Measurements from ENCODE around the gene SLC7A5. TPM values are rescaled to one million over a fixed set of nuclear protein-coding genes. Genes with fewer than 3 reads are reported as not detected.

Gene SLC7A5
- total RNA-seq, 4 donors from 2014 or later = 3.1 to 10.4 (median 6.0) TPM

DNA sequence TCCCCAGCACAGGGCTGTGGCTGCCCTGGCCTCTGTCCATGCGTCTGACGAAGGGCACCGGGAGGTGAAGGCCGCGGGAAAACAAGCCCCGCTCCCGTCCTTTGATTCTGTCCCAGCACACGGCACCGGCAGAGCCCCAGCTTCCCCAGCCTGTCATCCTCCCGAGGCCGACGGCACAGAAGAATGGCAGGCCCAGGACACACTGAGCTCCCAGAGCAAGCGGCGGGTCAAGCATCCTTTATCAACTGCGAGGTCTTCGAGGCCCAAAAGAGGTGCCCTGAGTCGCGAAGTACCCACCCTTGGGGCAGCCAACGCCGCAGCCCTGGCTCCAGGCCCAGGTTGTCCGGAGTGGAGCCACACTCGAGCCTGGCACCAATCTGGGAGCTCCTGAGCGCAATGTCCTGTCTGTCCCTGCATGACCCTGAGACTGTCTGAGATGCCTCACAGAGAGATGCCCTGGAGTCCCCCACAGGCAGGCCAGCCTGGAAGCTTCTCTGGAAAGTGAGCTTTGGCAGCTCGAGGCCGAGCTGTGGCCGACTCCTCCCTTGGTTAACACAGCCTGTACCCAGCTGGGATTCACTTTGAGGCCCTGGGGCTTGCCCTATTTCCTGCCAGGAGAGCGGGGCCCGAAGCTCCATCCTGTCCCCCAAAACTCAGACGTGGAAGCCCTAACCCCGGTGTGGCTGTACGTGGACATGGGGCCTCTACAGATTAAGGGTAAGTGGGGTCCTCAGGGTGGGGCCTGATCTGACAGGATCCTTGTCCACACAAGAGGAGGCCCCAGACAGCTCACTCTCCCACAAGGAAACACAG, 23.3 kb downstream of the SLC7A5 start:
- Histone ChIP-seq H3K9me3 (no peaks in the 10 kb centered on the region), H3K36me3 (peaks cover 0 to 34% of the 10 kb centered on the region in 2 donors), H3K27ac (no peak overlapping the region), H3K4me3 (no peak overlapping the region), H3K4me1 (peaks cover 0 to 36% (median 3%) of the 10 kb centered on the region in 3 donors), H3K27me3 (no peaks in the 10 kb centered on the region)
- TF ChIP-seq, protein P1, sequence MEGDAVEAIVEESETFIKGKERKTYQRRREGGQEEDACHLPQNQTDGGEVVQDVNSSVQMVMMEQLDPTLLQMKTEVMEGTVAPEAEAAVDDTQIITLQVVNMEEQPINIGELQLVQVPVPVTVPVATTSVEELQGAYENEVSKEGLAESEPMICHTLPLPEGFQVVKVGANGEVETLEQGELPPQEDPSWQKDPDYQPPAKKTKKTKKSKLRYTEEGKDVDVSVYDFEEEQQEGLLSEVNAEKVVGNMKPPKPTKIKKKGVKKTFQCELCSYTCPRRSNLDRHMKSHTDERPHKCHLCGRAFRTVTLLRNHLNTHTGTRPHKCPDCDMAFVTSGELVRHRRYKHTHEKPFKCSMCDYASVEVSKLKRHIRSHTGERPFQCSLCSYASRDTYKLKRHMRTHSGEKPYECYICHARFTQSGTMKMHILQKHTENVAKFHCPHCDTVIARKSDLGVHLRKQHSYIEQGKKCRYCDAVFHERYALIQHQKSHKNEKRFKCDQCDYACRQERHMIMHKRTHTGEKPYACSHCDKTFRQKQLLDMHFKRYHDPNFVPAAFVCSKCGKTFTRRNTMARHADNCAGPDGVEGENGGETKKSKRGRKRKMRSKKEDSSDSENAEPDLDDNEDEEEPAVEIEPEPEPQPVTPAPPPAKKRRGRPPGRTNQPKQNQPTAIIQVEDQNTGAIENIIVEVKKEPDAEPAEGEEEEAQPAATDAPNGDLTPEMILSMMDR (IDR thresholded peaks at IDR 0.05) = no peak
- TF ChIP-seq POLR2A (IDR thresholded peaks at IDR 0.05) (no peak), EP300 (IDR thresholded peaks at IDR 0.05) (no peak), POLR2AphosphoS5 (IDR thresholded peaks at IDR 0.05) (no peak)
- no peak for ATAC-seq
- no CpG with 5 or more reads among the region's 31 CpGs for WGBS, 2 donors (ENCODE audit: low coverage in 1 of 2)

DNA sequence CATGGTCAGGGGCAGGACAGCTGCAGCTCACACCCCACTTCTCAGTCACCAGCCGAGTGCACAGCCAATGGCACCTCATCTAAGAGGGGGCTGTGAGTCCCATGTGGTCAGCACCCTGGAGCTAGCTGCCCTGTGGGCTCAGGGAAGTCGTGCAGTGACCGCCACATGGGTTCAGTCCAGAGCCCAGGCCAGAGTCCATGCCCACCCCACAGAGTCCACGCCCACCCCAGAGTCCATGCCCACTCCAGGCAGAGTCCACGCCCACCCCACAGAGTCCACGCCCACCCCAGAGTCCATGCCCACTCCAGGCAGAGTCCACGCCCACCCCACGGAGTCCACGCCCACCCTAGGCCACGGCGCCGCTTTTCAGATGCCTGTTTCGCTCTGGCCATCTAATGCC, 24.1 kb downstream of the SLC7A5 start:
- H3K4me1 ChIP-seq = peaks cover 0 to 32% (median 2%) of the 10 kb centered on the region in 3 donors
- H3K4me3 ChIP-seq = no peak overlapping the region
- no peak overlapping the region for H3K27ac ChIP-seq
- no peaks in the 10 kb centered on the region for H3K27me3 ChIP-seq
- TF ChIP-seq, protein P1 (IDR thresholded peaks at IDR 0.05) = no peak
- TF ChIP-seq EP300 (IDR thresholded peaks at IDR 0.05) = no peak
- no peak for TF ChIP-seq POLR2A (IDR thresholded peaks at IDR 0.05)
- no peak for TF ChIP-seq POLR2AphosphoS5 (IDR thresholded peaks at IDR 0.05)
- ATAC-seq = no peak
- WGBS, 2 donors (ENCODE audit: low coverage in 1 of 2) = 100% methylated on average over 2 of the region's 13 CpGs; no CpG with 5 or more reads in 1 of the 2 donors
- H3K36me3 ChIP-seq = peaks cover 0 to 34% of the 10 kb centered on the region in 2 donors
- H3K9me3 ChIP-seq = no peaks in the 10 kb centered on the region

DNA sequence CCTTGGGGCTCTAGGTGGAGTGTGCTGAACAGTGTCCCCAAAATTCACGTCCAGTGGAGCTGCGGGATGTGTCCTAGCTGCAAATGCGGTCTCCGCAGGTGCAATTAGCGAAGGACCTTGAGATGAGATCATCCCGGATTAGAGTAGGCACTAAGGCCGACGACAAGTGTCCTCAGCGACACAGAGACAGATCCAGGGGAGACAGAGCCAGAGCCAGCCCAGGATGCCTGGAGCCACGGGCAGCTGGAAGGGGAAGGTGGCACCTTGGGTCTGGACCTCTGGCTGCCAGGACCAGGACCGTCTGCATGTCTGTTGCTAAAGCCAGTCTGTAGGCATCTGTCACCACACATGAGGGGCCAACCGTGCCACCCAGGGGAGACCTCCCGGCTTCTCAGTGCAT, 24.5 kb downstream of the SLC7A5 start:
- no peak overlapping the region for H3K27ac ChIP-seq

DNA sequence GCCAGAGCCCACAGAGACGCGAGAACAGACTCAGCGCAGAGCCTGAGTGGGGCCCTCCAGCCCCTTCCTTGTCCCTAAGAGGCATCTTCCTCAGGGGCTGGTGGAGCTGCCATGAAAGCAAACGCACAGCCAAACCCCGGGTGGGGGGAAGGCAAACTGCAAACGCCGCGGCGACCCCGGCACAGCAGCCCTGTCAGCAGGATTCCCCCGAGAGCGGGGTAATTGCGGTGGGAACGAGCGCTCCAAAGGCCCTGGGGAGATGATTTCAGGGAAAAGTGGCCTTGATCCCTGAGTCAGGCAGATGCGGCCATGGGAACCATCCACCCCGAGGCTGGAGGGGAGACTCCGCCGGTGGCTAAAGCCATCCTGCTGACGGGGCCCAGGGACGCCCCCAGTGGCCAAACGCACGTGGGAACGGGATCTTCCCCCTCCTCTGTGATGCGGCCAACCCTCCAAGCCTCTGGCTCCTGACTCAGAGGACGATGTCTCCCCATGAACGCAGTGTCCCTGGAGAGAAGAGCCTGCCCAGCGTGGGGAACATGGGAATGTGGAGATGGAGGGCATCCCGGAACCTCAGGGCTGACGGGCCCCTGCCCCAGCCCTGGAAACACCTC, 25.1 kb downstream of the SLC7A5 start:
- Histone ChIP-seq H3K9me3 (no peaks in the 10 kb centered on the region), H3K27ac (no peak overlapping the region), H3K27me3 (no peaks in the 10 kb centered on the region), H3K4me3 (no peak overlapping the region), H3K4me1 (peaks cover 0 to 26% (median 0%) of the 10 kb centered on the region in 3 donors), H3K36me3 (peaks cover 0 to 40% of the 10 kb centered on the region in 2 donors)
- no peak for ATAC-seq
- WGBS, 2 donors (ENCODE audit: low coverage in 1 of 2) = 80 to 94% methylated on average over 1 to 3 of the region's 30 CpGs
- TF ChIP-seq, protein P1 (IDR thresholded peaks at IDR 0.05) = no peak
- TF ChIP-seq EP300 (IDR thresholded peaks at IDR 0.05) = no peak
- TF ChIP-seq POLR2AphosphoS5 (IDR thresholded peaks at IDR 0.05) = no peak
- TF ChIP-seq POLR2A (IDR thresholded peaks at IDR 0.05) = no peak

More for the DNA sequence above, 24.5 kb downstream of the SLC7A5 start:
- 89% methylated on average over 3 of the region's 13 CpGs; no CpG with 5 or more reads in 1 of the 2 donors for WGBS, 2 donors (ENCODE audit: low coverage in 1 of 2)
- Histone ChIP-seq H3K36me3 (peaks cover 0 to 37% of the 10 kb centered on the region in 2 donors), H3K9me3 (no peaks in the 10 kb centered on the region), H3K4me1 (peaks cover 0 to 28% (median 0%) of the 10 kb centered on the region in 3 donors), H3K27me3 (no peaks in the 10 kb centered on the region), H3K4me3 (no peak overlapping the region)
- TF ChIP-seq, protein P1 (IDR thresholded peaks at IDR 0.05) = no peak
- no peak for TF ChIP-seq POLR2AphosphoS5 (IDR thresholded peaks at IDR 0.05)
- TF ChIP-seq POLR2A (IDR thresholded peaks at IDR 0.05) = no peak
- no peak for TF ChIP-seq EP300 (IDR thresholded peaks at IDR 0.05)
- ATAC-seq = no peak
